ENCODE measurements around the gene IL18RAP. TPM values are rescaled to one million over a fixed set of nuclear protein-coding genes. Genes with fewer than 3 reads are reported as not detected.

The IL18RAP gene
- total RNA-seq, 1 donor from 2014 or later: not detected

- no peak for TF ChIP-seq CTCF (IDR thresholded peaks at IDR 0.05; ENCODE audit: insufficient read depth, low read length, poor library complexity, severe bottlenecking)
- Histone ChIP-seq H3K36me3 (ENCODE audit: control insufficient read depth, insufficient read depth, low read length) (no peaks in the 10 kb centered on the region), H3K27me3 (ENCODE audit: control insufficient read depth, insufficient read depth, low read length) (no peaks in the 10 kb centered on the region), H3K4me3 (ENCODE audit: low read depth, low read length) (no peak overlapping the region)
- DNase-seq (ENCODE audit: low read depth): no peak
Measured at GRCh38 chr2:102412199-102412598, 10.8 kb upstream of the IL18RAP start.

- Histone ChIP-seq H3K36me3 (ENCODE audit: control insufficient read depth, insufficient read depth, low read length) (no peaks in the 10 kb centered on the region), H3K27me3 (ENCODE audit: control insufficient read depth, insufficient read depth, low read length) (no peaks in the 10 kb centered on the region), H3K4me3 (ENCODE audit: low read depth, low read length) (no peak overlapping the region)
- DNase-seq (ENCODE audit: low read depth): no peak
- TF ChIP-seq CTCF (IDR thresholded peaks at IDR 0.05; ENCODE audit: insufficient read depth, low read length, poor library complexity, severe bottlenecking): no peak
Measured at GRCh38 chr2:102417946-102418345, 5.0 kb upstream of the IL18RAP start.

GRCh38 chr2:102418421-102418961, 4.5 kb upstream of the IL18RAP start:
- no peak for TF ChIP-seq CTCF (IDR thresholded peaks at IDR 0.05; ENCODE audit: insufficient read depth, low read length, poor library complexity, severe bottlenecking)
- no peak for DNase-seq (ENCODE audit: low read depth)

GRCh38 chr2:102420290-102420689, 2.7 kb upstream of the IL18RAP start:
- no peak for TF ChIP-seq CTCF (IDR thresholded peaks at IDR 0.05; ENCODE audit: insufficient read depth, low read length, poor library complexity, severe bottlenecking)
- no peaks in the 10 kb centered on the region for H3K27me3 ChIP-seq (ENCODE audit: control insufficient read depth, insufficient read depth, low read length)

More at GRCh38 chr2:102418421-102418961, 4.5 kb upstream of the IL18RAP start:
- Histone ChIP-seq H3K36me3 (ENCODE audit: control insufficient read depth, insufficient read depth, low read length) (no peaks in the 10 kb centered on the region), H3K4me3 (ENCODE audit: low read depth, low read length) (no peak overlapping the region), H3K27me3 (ENCODE audit: control insufficient read depth, insufficient read depth, low read length) (no peaks in the 10 kb centered on the region)

GRCh38 chr2:102421890-102422759, 835 bp upstream of the IL18RAP start:
- H3K27me3 ChIP-seq (ENCODE audit: control insufficient read depth, insufficient read depth, low read length): no peaks in the 10 kb centered on the region
- DNase-seq (ENCODE audit: low read depth): no peak

More at GRCh38 chr2:102420290-102420689, 2.7 kb upstream of the IL18RAP start:
- Histone ChIP-seq H3K4me3 (ENCODE audit: low read depth, low read length) (no peak overlapping the region), H3K36me3 (ENCODE audit: control insufficient read depth, insufficient read depth, low read length) (no peaks in the 10 kb centered on the region)
- no peak for DNase-seq (ENCODE audit: low read depth)

More at GRCh38 chr2:102421890-102422759, 835 bp upstream of the IL18RAP start:
- no peaks in the 10 kb centered on the region for H3K36me3 ChIP-seq (ENCODE audit: control insufficient read depth, insufficient read depth, low read length)
- TF ChIP-seq CTCF (IDR thresholded peaks at IDR 0.05; ENCODE audit: insufficient read depth, low read length, poor library complexity, severe bottlenecking): no peak
- no peak overlapping the region for H3K4me3 ChIP-seq (ENCODE audit: low read depth, low read length)
